HL-60/S4 (cell line): ENCODE results near the gene MAGEB4.
"Not testable (repeated sequence)": the region's sequence is repeated elsewhere in the genome, so short reads cannot be mapped to it uniquely, and the experiment has no call there.

Source experiments
- in situ Hi-C: fragments of 300-500 bp; cut with MboI; formaldehyde crosslinking; loops from 2 replicates; pipeline ENCODE4 v1.14.3; 2022; ENCODE audit warnings: low sequenced_read_pairs

MAGEB4 gene

GRCh38 chrX:30241724-30242415 is at the start of gene MAGEB4:
TSS of gene MAGEB4 (plus strand) at chrX:30242000. CDS start at chrX:30242136, 136 bp downstream.
- in situ Hi-C loops: no loop called here

DNA sequence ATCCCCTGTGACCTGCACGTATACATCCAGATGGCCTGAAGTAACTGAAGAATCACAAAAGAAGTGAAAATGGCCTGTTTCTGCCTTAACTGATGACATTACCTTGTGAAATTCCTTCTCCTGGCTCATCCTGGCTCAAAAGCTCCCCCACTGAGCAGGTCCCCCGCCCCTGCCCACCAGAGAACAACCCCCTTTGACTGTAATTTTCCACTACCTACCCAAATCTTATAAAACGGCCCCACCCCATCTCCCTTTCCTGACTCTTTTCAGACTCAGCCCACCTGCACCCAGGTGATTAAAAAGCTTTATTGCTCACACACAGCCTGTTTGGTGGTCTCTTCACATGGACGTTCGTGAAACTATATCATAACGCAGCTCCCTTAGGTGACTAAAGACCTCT is 47.9 kb upstream of the MAGEB4 start:
- in situ Hi-C loops: not testable (repeated sequence)

DNA sequence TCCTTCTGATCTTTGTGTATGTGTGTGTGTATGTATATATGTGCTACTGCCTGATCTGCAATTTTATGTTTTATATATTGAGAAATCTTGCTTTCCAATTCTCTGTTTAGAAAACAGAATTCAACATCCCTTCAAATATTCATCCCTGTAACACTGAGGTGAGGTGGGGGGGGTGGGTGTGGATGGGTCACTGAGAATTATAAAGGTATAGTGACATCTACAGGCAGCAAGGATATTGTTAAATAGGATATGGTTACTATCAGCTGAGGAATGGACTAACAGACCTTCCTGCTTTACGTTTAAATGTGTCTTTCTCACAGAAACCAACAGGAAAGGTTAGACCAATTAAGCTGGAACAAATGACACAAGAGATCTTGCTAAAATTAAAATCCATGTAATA is 45.5 kb upstream of the MAGEB4 start:
- in situ Hi-C loops: no loop called here

- in situ Hi-C loops: no loop called here
Observed at GRCh38 chrX:30212172-30212571, 29.6 kb upstream of the MAGEB4 start.

DNA sequence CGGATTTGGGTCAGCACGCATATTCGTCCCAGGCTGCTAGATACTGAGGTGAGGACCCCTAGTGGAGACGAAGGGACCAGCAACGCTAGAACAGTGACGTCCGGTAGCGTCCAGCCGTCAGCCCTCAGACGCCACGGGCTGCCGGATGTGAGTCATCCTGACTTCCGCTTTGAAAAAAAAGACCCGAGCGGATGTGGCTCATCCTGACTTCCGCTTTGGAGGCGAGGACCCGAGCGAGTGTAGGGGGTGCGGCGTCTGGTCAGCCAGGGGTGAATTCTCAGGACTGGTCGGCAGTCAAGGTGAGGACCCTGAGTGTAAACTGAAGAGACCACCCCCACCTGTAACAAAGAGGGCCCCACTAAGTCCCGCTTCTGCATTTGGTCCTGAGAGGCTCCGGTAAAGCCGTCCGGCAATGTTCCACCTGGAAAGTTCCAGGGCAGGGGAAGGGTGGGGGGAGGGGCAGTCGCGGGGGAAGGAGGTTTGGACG is 26.4 kb upstream of the MAGEB4 start, which contains the start of gene MAGEB2:
TSS of gene MAGEB2 (plus strand) at position 207 of the 487 bp plus-strand sequence. CDS start 3,018 bp downstream, outside the sequence.
- in situ Hi-C loops: no loop called here

GRCh38 chrX:30217465-30217864 is 24.3 kb upstream of the MAGEB4 start:
- in situ Hi-C loops: no loop called here

DNA sequence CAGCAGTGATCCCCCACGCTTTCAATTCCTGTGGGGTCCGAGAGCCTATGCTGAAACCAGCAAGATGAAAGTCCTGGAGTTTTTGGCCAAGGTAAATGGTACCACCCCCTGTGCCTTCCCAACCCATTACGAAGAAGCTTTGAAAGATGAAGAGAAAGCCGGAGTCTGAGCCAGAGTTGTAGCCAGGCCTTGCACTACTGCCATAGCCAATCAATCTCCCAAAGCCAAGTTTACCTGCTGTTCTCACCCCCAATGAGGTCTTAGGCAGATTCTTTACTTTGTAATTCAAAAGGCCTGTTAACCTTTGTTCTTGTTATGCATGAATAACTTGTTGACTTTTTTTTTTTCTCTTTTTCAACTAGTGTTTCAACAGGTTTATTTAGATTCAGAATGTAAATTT is 22.4 kb upstream of the MAGEB4 start:
- in situ Hi-C loops: no loop called here

- in situ Hi-C loops: no loop called here
Observed at GRCh38 chrX:30220661-30221060, 21.1 kb upstream of the MAGEB4 start.

- in situ Hi-C loops: no loop called here
Observed at GRCh38 chrX:30224536-30224935, 17.3 kb upstream of the MAGEB4 start.

DNA sequence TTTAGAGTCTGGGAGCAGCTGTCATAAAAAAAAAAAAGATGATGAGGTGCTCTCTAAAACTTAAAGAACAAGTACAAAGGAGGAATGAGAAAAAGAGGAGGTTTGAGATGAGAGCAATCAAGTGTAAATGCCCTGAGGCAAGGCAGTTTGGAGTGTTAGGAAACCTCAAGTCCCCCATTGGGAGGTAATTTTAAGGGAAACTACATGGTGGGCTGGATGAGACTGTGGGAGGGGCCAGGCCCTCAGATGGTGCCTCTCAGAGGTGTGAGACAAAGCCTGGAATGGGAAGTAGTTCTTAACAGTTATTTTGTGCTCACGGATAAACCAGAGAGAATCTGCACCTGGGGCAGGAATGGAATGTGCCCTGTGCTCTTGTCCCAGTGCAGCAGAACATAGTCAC is 13.3 kb upstream of the MAGEB4 start:
- in situ Hi-C loops: no loop called here

DNA sequence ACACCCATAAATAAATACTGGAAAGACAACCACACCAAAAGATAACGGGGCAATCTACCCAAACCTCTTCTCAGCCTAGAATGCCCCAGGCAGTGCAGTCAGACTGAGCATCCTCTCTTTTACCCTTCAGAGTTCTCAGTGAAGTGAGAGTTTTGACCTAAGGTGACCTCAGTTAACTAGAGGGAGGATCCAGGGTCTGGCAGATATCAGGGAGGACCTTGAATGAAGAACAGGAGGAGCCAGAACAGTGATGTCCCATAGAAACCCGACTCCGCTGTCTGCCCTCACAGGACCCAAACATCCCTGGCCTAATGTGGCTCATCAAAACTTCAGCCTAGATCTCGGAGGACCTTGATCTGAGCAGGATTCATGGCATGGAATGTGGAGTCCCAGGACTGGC is 11.4 kb upstream of the MAGEB4 start, which contains the start of gene MAGEB3:
TSS of gene MAGEB3 (plus strand) at position 263 of the 400 bp plus-strand sequence. CDS start 5,268 bp downstream, outside the sequence.
- in situ Hi-C loops: no loop called here

DNA sequence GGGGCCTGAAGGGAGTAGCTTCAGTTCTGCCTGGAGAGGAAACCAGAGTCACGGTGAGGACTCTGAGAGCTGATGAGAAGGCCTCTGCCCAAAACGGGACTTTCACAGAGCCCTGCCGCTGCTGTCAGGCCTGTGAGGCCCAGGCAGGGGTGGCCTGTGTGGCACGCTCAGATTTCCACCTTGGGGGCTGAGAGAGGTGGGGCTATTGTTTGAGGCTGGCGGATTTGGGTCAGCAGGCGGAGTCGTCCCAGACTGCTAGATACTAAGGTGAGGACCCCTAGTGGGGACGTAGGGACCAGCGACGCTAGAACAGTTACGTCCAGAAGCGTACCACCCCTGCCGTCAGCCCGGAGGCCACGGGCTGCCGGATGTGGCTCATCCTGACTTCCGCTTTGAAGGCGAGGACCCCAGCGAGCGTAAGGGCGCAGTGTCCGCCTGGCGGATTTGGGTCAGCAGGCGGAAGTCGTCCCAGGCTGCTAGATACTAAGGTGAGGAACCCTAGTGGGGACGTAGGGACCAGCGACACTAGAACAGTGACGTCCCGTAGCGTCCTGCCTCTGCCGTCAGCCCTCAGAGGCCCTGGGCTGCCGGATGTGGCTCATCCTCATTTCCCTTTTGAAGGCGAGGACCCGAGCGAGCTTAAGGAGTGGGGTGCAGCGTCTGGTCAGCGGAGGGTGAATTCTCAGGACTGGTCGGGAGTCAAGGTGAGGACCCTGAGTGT is 5.1 kb downstream of the MAGEB4 start, which contains the start of gene MAGEB1:
TSS of gene MAGEB1 (plus strand) at position 378 of the 721 bp plus-strand sequence. CDS start 3,348 bp downstream, outside the sequence.
- in situ Hi-C loops: no loop called here

DNA sequence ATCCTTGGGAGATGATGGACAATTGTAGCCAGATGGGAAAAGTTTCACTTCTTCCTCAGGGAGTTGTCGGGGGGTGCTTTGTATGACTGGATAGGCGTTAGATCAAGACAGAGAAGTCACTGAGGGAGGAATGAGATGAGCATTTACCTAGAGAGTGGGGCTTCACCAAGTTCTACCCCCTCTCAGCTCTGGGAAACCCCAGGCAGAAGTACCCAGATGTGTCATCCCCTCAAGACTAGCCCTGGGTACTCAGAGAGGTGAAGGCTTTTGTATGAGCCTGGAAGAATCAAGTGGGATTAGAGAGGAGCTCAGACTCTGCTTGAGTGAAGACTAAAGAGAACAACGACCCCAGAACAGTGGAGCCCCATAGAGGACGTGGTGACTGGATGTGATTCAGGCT is 7.1 kb downstream of the MAGEB4 start:
- in situ Hi-C loops: no loop called here

- in situ Hi-C loops: no loop called here
Observed at GRCh38 chrX:30253257-30253656, 11.5 kb downstream of the MAGEB4 start.

DNA sequence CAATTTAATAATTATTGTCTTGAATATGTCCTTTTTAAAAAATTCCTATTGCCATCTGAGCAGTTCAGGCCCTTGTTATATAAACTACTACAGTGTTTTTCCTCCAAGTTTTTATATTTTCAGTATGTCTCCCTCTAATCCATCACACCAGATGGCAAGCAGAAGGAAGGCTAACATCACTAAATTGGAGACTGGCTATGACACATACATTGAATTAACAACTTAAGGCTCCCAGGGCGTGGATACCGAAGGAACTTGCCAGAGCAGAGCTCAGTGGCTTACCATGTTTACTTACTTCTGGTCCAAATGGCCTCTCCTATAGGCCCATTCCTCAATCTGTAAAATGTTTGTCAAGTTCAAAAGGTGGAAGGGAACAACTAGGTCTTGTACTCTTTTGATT is 18.1 kb downstream of the MAGEB4 start:
- in situ Hi-C loops: no loop called here

GRCh38 chrX:30261012-30261411 is 19.2 kb downstream of the MAGEB4 start:
- in situ Hi-C loops: no loop called here

DNA sequence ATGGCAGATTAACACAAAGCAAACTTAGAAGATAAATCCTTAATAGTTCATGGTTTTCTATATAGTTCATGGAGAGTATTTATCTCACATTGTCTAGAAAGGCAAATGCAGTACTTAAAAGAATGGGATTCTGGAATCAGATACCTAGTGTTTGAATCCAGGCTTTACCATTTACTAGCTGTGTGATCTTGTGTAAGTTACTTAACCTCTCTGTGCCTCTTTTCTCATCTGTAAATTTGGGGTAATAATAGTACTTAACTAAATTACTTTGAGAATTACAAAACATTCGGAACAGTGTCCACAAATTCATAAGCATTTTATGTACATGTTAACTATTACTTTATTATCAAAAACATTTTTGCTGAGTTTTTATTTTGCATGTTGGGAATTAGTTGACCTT is 21.0 kb downstream of the MAGEB4 start:
- in situ Hi-C loops: no loop called here

- in situ Hi-C loops: no loop called here
Observed at GRCh38 chrX:30270639-30271038, 28.8 kb downstream of the MAGEB4 start.

GRCh38 chrX:30275498-30275897 is 33.7 kb downstream of the MAGEB4 start:
- in situ Hi-C loops: no loop called here

DNA sequence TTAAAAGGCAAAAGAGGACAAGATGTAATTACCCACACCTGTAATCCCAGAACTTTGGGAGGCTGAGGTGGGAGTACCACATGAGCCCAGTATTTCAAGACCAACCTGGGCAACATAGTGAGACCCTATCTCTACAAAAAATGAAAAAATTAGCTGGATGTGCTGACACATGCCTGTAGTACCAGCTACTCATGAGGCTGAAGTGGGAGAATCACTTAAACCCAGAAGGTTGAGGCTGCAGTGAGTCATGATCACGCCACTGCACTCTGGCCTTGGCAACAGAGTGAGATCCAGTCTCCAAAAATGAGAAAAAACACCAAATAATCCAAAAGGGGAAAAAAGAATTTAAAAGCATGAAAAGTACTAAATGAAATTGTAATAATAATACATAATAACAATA is 36.6 kb downstream of the MAGEB4 start:
- in situ Hi-C loops: no loop called here

DNA sequence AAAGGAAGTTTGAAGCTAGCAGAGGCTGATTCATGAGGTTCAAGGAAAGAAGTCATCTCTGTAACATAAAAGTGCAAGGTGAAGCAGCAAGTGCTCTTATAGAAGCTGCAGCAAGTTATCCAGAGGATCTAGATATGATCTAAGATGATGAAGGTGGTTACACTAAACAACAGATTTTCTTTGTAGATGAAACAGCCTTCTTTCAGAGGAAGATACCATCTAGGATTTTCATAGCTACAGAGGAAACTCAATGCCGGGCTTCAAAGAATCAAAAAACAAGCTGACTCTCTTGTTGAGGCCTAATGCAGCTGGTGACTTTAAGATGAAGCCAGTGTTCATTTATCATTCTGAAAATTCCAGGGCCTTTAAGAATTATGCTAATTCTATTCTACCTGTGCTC is 38.6 kb downstream of the MAGEB4 start:
- in situ Hi-C loops: no loop called here

GRCh38 chrX:30282527-30282926 is 40.7 kb downstream of the MAGEB4 start:
- in situ Hi-C loops: no loop called here
